ENCODE measurements around the gene FGFBP1.

Gene FGFBP1

GRCh38 chr4:15912236-15912635, 26.3 kb downstream of the FGFBP1 start:
- DNase-seq (ENCODE audit: low spot score) = no peak

- DNase-seq (ENCODE audit: low spot score) = no peak
Measured at GRCh38 chr4:15910155-15910940, 28.2 kb downstream of the FGFBP1 start.

- DNase-seq (ENCODE audit: low spot score) = no peak
Measured at GRCh38 chr4:15907430-15907829, 31.1 kb downstream of the FGFBP1 start.

- DNase-seq (ENCODE audit: low spot score) = peak; percentile 90
Measured at GRCh38 chr4:15906020-15906443, 32.5 kb downstream of the FGFBP1 start.

- DNase-seq (ENCODE audit: low spot score) = no peak
Measured at GRCh38 chr4:15902746-15903145, 35.8 kb downstream of the FGFBP1 start.

GRCh38 chr4:15901998-15902397, 36.5 kb downstream of the FGFBP1 start:
- DNase-seq (ENCODE audit: low spot score) = no peak

- no peak for DNase-seq (ENCODE audit: low spot score)
Measured at GRCh38 chr4:15901007-15901406, 37.5 kb downstream of the FGFBP1 start.

- DNase-seq (ENCODE audit: low spot score) = no peak
Measured at GRCh38 chr4:15899511-15899910, 39.0 kb downstream of the FGFBP1 start.

- DNase-seq (ENCODE audit: low spot score) = no peak
Measured at GRCh38 chr4:15898902-15899301, 39.6 kb downstream of the FGFBP1 start.

GRCh38 chr4:15897577-15897976, 41.0 kb downstream of the FGFBP1 start:
- no peak for DNase-seq (ENCODE audit: low spot score)

- DNase-seq (ENCODE audit: low spot score) = no peak
Measured at GRCh38 chr4:15894921-15895916, 43.3 kb downstream of the FGFBP1 start.

- DNase-seq (ENCODE audit: low spot score) = no peak
Measured at GRCh38 chr4:15894393-15894792, 44.1 kb downstream of the FGFBP1 start.

- DNase-seq (ENCODE audit: low spot score) = peak; percentile 57
Measured at GRCh38 chr4:15893962-15894361, 44.6 kb downstream of the FGFBP1 start.

- DNase-seq (ENCODE audit: low spot score) = no peak
Measured at GRCh38 chr4:15891312-15891711, 47.2 kb downstream of the FGFBP1 start.

GRCh38 chr4:15890246-15890829, 48.2 kb downstream of the FGFBP1 start:
- DNase-seq (ENCODE audit: low spot score) = no peak

- no peak for DNase-seq (ENCODE audit: low spot score)
Measured at GRCh38 chr4:15888515-15888914, 50.0 kb downstream of the FGFBP1 start.
